PC-3 (cell line): ENCODE results near the gene PES1. TPM values are rescaled to one million over a fixed set of nuclear protein-coding genes. Genes with fewer than 3 reads are reported as not detected.

Experiments
- ATAC-seq: fragments of 200-7000 bp; cut with Tn5 transposase; 2 replicates; pipeline ENCODE4 v1.9.1; 2020; ENCODE audit warnings: mild to moderate bottlenecking, moderate library complexity
- BruUV-seq: library from RNA; stranded (reverse); fragments of 400-500 nt; replicated peaks from 2 replicates; lab custom pipeline; 2021; lab: Mats Ljungman, UMichigan
- CTCF ChIA-PET: fragments of 300-600 bp; sonication (Branson Sonifier 250); formaldehyde crosslinking; loops from one replicate; lab custom pipeline; 2022; ENCODE audit warnings: antibody characterized with exemption; lab: Charles Lee
- POLR2A ChIA-PET: fragments of 300-600 bp; sonication (Branson Sonifier 250); formaldehyde crosslinking; loops from one replicate; lab custom pipeline; 2022; ENCODE audit warnings: antibody characterized with exemption; ENCODE audit not compliant: unreplicated experiment; lab: Charles Lee
- DNase-seq: peaks from one replicate; pipeline ENCODE4 v3.0.0-alpha.2; 2015
- H2AFZ ChIP-seq: fragments of 300-600 bp; sonication (generic); 2 replicates; pipeline ENCODE4 v1.6.0; 2016; ENCODE audit warnings: antibody characterized with exemption, low read length
- H3F3A ChIP-seq: fragments of 300-600 bp; sonication (generic); one replicate; pipeline ENCODE4 v1.6.0; 2017; ENCODE audit warnings: antibody characterized with exemption, low read length, control low read depth, mild to moderate bottlenecking; ENCODE audit not compliant: unreplicated experiment
- H3K27ac ChIP-seq: fragments of 300-600 bp; sonication (generic); 2 replicates; pipeline ENCODE4 v1.5.1; 2016; ENCODE audit warnings: mild to moderate bottlenecking, low read length
- H3K27me3 ChIP-seq: fragments of 300-600 bp; sonication (generic); 2 replicates; pipeline ENCODE4 v1.6.1; 2016; ENCODE audit warnings: low read length, mixed read lengths
- H3K36me3 ChIP-seq: fragments of 300-600 bp; sonication (generic); 2 replicates; pipeline ENCODE4 v1.6.1; 2016; ENCODE audit warnings: low read depth, mixed run types, low read length, mixed read lengths
- H3K4me1 ChIP-seq: fragments of 300-600 bp; sonication (generic); 2 replicates; pipeline ENCODE4 v1.5.1; 2016; ENCODE audit warnings: low read length; ENCODE audit not compliant: insufficient read depth
- H3K4me2 ChIP-seq: fragments of 300-600 bp; sonication (generic); 2 replicates; pipeline ENCODE4 v1.6.0; 2016; ENCODE audit warnings: low read length
- H3K4me3 ChIP-seq: fragments of 300-600 bp; sonication (generic); 2 replicates; pipeline ENCODE4 v1.5.1; 2016; ENCODE audit warnings: mild to moderate bottlenecking, low read length, mixed read lengths
- H3K79me2 ChIP-seq: fragments of 300-600 bp; sonication (generic); 2 replicates; pipeline ENCODE4 v1.6.1; 2017; ENCODE audit warnings: low read length, mixed read lengths
- H3K9ac ChIP-seq: fragments of 300-600 bp; sonication (generic); 2 replicates; pipeline ENCODE4 v1.6.0; 2016; ENCODE audit warnings: mild to moderate bottlenecking, low read length
- H3K9me2 ChIP-seq: fragments of 300-600 bp; sonication (generic); replicated peaks from 2 replicates; pipeline ENCODE4 v1.6.1; 2016; ENCODE audit warnings: mixed run types, low read length, mixed read lengths
- H3K9me3 ChIP-seq: fragments of 300-600 bp; sonication (generic); 2 replicates; pipeline ENCODE4 v1.6.1; 2016; ENCODE audit warnings: low read length, mixed read lengths
- H4K20me1 ChIP-seq: fragments of 300-600 bp; sonication (generic); 2 replicates; pipeline ENCODE4 v1.6.1; 2016; ENCODE audit warnings: low read length, mixed read lengths
- EZH2 ChIP-seq: fragments of 300-600 bp; sonication (generic); IDR thresholded peaks from one replicate; pipeline ENCODE4 v1.6.1; 2017; ENCODE audit warnings: antibody characterized with exemption, mild to moderate bottlenecking, low read length; ENCODE audit not compliant: unreplicated experiment
- EZH2phosphoT487 ChIP-seq: fragments of 300-600 bp; sonication (generic); IDR thresholded peaks from 2 replicates; pipeline ENCODE4 v1.6.1; 2018; ENCODE audit warnings: mild to moderate bottlenecking, antibody characterized with exemption, low read length, borderline replicate concordance
- intact Hi-C: fragments of 100-400 bp; cut with micrococcal nuclease; formaldehyde crosslinking; loops from 2 replicates; pipeline ENCODE4 v1.9.0; 2023
- total RNA-seq: library from RNA; depleted of rRNA; stranded (reverse); fragments of >200 nt; gene quantifications from 2 replicates; pipeline ENCODE4 v1.2.3, GENCODE V29; 2014
- TF ChIP-seq, protein P1 (sequence below): fragments of 300-600 bp; sonication (generic); conservative IDR thresholded peaks from 2 replicates; pipeline ENCODE4 v1.5.1; 2017; ENCODE audit warnings: antibody characterized with exemption, low read depth, mild to moderate bottlenecking, low read length

PES1 gene
- total RNA-seq, 1 experiment from 2014 or later = 105 TPM

DNA sequence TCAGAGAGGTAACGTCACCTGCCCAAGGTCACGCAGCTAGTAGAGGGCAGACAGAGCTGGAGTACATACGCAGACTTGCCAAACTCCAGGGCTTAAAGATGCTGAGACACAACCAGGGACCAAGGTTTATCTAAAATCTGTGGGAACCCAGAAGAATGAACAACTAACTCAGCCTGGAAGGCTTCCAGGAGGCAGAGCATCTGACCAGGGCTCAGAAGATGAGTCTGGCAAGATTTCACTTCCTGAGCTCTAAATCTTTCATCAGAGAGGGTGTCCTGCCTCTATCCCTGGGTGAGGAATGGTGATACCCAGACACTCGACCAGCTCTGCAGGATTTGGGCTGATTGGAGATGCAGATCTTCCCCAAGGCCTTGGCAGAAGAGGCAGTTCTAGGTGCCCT is 26.4 kb downstream of the PES1 start:
- ChIA-PET CTCF (interaction anchor here (0.6 kb wide), 1 partner anchor 238 kb away, joined by 4 read pairs; no protein-coding TSS in a partner anchor), POLR2A (no interaction called here)
- ATAC-seq (no peak), DNase-seq (no peak)
- Histone ChIP-seq H3K9me3 (no peaks in the 10 kb centered on the region), H3K79me2 (no peaks in the 10 kb centered on the region), H3K9me2 (no peaks in the 10 kb centered on the region), H3K27ac (no peak overlapping the region), H2AFZ (no peak overlapping the region), H3K4me1 (no peaks in the 10 kb centered on the region), H4K20me1 (no peaks in the 10 kb centered on the region), H3F3A (no peaks in the 10 kb centered on the region), H3K9ac (no peak overlapping the region), H3K4me3 (no peak overlapping the region), H3K36me3 (no peaks in the 10 kb centered on the region), H3K27me3 (no peaks in the 10 kb centered on the region), H3K4me2 (no peak overlapping the region)
- no TSS peak for BruUV-seq
- intact Hi-C loops = no loop called here
- TF ChIP-seq EZH2 = no peak
- TF ChIP-seq EZH2phosphoT487 = no peak
- TF ChIP-seq, protein P1, sequence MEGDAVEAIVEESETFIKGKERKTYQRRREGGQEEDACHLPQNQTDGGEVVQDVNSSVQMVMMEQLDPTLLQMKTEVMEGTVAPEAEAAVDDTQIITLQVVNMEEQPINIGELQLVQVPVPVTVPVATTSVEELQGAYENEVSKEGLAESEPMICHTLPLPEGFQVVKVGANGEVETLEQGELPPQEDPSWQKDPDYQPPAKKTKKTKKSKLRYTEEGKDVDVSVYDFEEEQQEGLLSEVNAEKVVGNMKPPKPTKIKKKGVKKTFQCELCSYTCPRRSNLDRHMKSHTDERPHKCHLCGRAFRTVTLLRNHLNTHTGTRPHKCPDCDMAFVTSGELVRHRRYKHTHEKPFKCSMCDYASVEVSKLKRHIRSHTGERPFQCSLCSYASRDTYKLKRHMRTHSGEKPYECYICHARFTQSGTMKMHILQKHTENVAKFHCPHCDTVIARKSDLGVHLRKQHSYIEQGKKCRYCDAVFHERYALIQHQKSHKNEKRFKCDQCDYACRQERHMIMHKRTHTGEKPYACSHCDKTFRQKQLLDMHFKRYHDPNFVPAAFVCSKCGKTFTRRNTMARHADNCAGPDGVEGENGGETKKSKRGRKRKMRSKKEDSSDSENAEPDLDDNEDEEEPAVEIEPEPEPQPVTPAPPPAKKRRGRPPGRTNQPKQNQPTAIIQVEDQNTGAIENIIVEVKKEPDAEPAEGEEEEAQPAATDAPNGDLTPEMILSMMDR = no peak

DNA sequence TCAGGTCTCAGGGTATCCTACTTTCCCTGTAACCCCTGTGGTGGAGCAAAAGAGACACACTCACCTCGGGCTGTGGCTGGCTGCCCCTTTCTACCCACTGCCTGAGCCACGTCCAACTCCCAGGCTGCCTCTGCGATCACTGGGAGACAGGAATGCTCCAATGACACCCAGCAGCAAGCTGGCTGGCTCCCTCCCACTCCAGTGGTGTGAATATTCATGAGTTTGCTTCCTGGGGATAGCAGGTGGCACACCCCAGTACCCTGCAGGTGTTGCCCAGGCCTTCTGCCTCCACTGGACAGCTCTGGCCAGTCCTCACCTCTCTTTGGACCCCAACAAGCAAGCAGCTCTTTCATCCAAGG is 27.0 kb downstream of the PES1 start:
- ATAC-seq = no peak
- POLR2A ChIA-PET = no interaction called here
- BruUV-seq = no TSS peak

More for the DNA sequence above, 27.0 kb downstream of the PES1 start:
- no peak overlapping the region for H3K27ac ChIP-seq
- no peaks in the 10 kb centered on the region for H3F3A ChIP-seq
- H3K27me3 ChIP-seq = no peaks in the 10 kb centered on the region
- no peak for TF ChIP-seq EZH2phosphoT487
- no peak for TF ChIP-seq EZH2
- TF ChIP-seq, protein P1 = no peak
- H3K9ac ChIP-seq = no peak overlapping the region
- H4K20me1 ChIP-seq = no peaks in the 10 kb centered on the region
- no peaks in the 10 kb centered on the region for H3K9me3 ChIP-seq
- intact Hi-C loops = no loop called here
- H3K36me3 ChIP-seq = no peaks in the 10 kb centered on the region
- H3K9me2 ChIP-seq = no peaks in the 10 kb centered on the region
- no peak overlapping the region for H3K4me2 ChIP-seq
- no peak overlapping the region for H3K4me3 ChIP-seq
- no peaks in the 10 kb centered on the region for H3K4me1 ChIP-seq
- no peaks in the 10 kb centered on the region for H3K79me2 ChIP-seq
- no peak for DNase-seq
- H2AFZ ChIP-seq = no peak overlapping the region
- CTCF ChIA-PET = interaction anchor here (0.6 kb wide), 1 partner anchor 238 kb away, joined by 4 read pairs; no protein-coding TSS in a partner anchor
